NCI-H1694 (cell line): Measurements from ENCODE around the gene UTF1.

Source experiments
- DNase-seq: peaks from one replicate; lab custom pipeline; 2025; lab: John Stamatoyannopoulos, UW

UTF1 gene

GRCh38 chr10:133230044-133230361, at the start of gene UTF1:
Gene UTF1 (plus strand): TSS chr10:133230217. CDS start chr10:133230289, 72 bp downstream.
- no peak for DNase-seq

- DNase-seq: no peak
Observed at GRCh38 chr10:133180965-133181639, 48.9 kb upstream of the UTF1 start.

- DNase-seq: no peak
Observed at GRCh38 chr10:133182190-133182589, 47.8 kb upstream of the UTF1 start.

- no peak for DNase-seq
Observed at GRCh38 chr10:133182791-133183645, 47.0 kb upstream of the UTF1 start.

GRCh38 chr10:133183646-133184378, 46.2 kb upstream of the UTF1 start:
- DNase-seq: no peak

GRCh38 chr10:133184591-133185244, 45.3 kb upstream of the UTF1 start:
- no peak for DNase-seq

GRCh38 chr10:133185421-133185820, 44.6 kb upstream of the UTF1 start:
- no peak for DNase-seq

GRCh38 chr10:133185916-133186315, 44.1 kb upstream of the UTF1 start:
- no peak for DNase-seq

GRCh38 chr10:133186416-133187090, 43.5 kb upstream of the UTF1 start:
- DNase-seq: no peak

GRCh38 chr10:133187091-133187905, 42.7 kb upstream of the UTF1 start:
- no peak for DNase-seq

- no peak for DNase-seq
Observed at GRCh38 chr10:133187906-133188681, 41.9 kb upstream of the UTF1 start.

- no peak for DNase-seq
Observed at GRCh38 chr10:133189256-133189655, 40.8 kb upstream of the UTF1 start.

- DNase-seq: no peak
Observed at GRCh38 chr10:133189726-133190125, 40.3 kb upstream of the UTF1 start.

- DNase-seq: no peak
Observed at GRCh38 chr10:133190225-133190624, 39.8 kb upstream of the UTF1 start.

- DNase-seq: no peak
Observed at GRCh38 chr10:133191651-133192050, 38.4 kb upstream of the UTF1 start.

GRCh38 chr10:133194151-133194550, 35.9 kb upstream of the UTF1 start:
- DNase-seq: no peak

- no peak for DNase-seq
Observed at GRCh38 chr10:133195096-133195495, 34.9 kb upstream of the UTF1 start.

GRCh38 chr10:133195611-133196010, 34.4 kb upstream of the UTF1 start:
- no peak for DNase-seq

GRCh38 chr10:133196221-133196915, 33.6 kb upstream of the UTF1 start:
- DNase-seq: no peak
